GM12878 (cell line): ENCODE measurements around the gene PTX4. TPM values are rescaled to one million over a fixed set of nuclear protein-coding genes. Genes with fewer than 3 reads are reported as not detected.

Experiments used
- ATAC-seq: fragments of 200-7000 bp; cut with Tn5 transposase; 3 replicates; pipeline ENCODE4 v1.9.1; 2020; ENCODE audit warnings: mild to moderate bottlenecking, moderate library complexity
- BruUV-seq: library from RNA; stranded (reverse); fragments of 400-500 nt; replicated peaks from 2 replicates; lab custom pipeline; 2021; lab: Mats Ljungman, UMichigan
- CTCF ChIA-PET: fragments of 300-600 bp; sonication (Branson Sonifier 250); formaldehyde crosslinking; extraction: SDS; loops from one replicate; lab custom pipeline; 2021; ENCODE audit warnings: inconsistent platforms; lab: Yijun Ruan, JAX
- POLR2A ChIA-PET: fragments of 350-600 bp; formaldehyde crosslinking; extraction: SDS; loops from one replicate; lab custom pipeline; 2021; ENCODE audit warnings: inconsistent platforms; lab: Charles Lee
- RAD21 ChIA-PET: fragments of 300-600 bp; sonication (Branson Sonifier 250); formaldehyde crosslinking; loops from one replicate; lab custom pipeline; 2023; ENCODE audit warnings: antibody characterized with exemption; ENCODE audit not compliant: unreplicated experiment; lab: Charles Lee
- SMC1A ChIA-PET: fragments of 300-600 bp; sonication (Branson Sonifier 250); formaldehyde crosslinking; loops from one replicate; lab custom pipeline; 2023; ENCODE audit not compliant: unreplicated experiment, uncharacterized antibody; lab: Charles Lee
- DNase-seq: peaks from one replicate; pipeline ENCODE4 v3.0.0-alpha.2; 2011; ENCODE audit warnings: low read depth, low spot score
- FAIRE-seq: peaks from 3 replicates; lab custom pipeline; 2011; peaks lifted over from hg19 to GRCh38; lab: Jason Lieb, UNC
- H2AFZ ChIP-seq: 2 replicates; pipeline ENCODE4 v1.6.0; 2011; ENCODE audit warnings: low read depth, low read length, control low read depth; ENCODE audit not compliant: control insufficient read depth
- H3K27ac ChIP-seq: 2 replicates; pipeline ENCODE4 v1.5.1; 2011; ENCODE audit warnings: control low read depth; ENCODE audit not compliant: control insufficient read depth, insufficient read depth
- H3K27me3 ChIP-seq, 2 experiments: replicated peaks in 1 of 2; 2 replicates each; pipeline versions ENCODE4 v1.6.0 to v1.6.1; 2011; ENCODE audit warnings: low read length in 1 of 2; ENCODE audit not compliant: control insufficient read depth in 2 of 2, insufficient read depth in 2 of 2
- H3K36me3 ChIP-seq, 2 experiments: 2 replicates each; pipeline ENCODE4 v1.5.1; 2011; ENCODE audit warnings: low read length in 1 of 2; ENCODE audit not compliant: control insufficient read depth in 2 of 2, insufficient read depth in 2 of 2
- H3K4me1 ChIP-seq: 2 replicates; pipeline ENCODE4 v1.6.1; 2011; ENCODE audit warnings: mild to moderate bottlenecking, low read length, moderate library complexity, mixed read lengths; ENCODE audit not compliant: control insufficient read depth, insufficient read depth
- H3K4me2 ChIP-seq: 2 replicates; pipeline ENCODE4 v1.6.0; 2011; ENCODE audit warnings: control low read depth; ENCODE audit not compliant: control insufficient read depth, insufficient read depth
- H3K4me3 ChIP-seq: fragments of 200-600 bp; sonication (generic); 2 replicates; pipeline ENCODE4 v1.5.1; 2016
- H3K79me2 ChIP-seq: 2 replicates; pipeline ENCODE4 v1.6.0; 2011; ENCODE audit warnings: low read length; ENCODE audit not compliant: control insufficient read depth, insufficient read depth
- H3K9ac ChIP-seq: 2 replicates; pipeline ENCODE4 v1.8.0; 2011; ENCODE audit warnings: low read length, control low read depth, mixed read lengths; ENCODE audit not compliant: control insufficient read depth, insufficient read depth
- H3K9me3 ChIP-seq: replicated peaks from 3 replicates; pipeline ENCODE4 v1.5.1; 2011; ENCODE audit warnings: mild to moderate bottlenecking, low read length; ENCODE audit not compliant: control insufficient read depth, insufficient read depth
- H4K20me1 ChIP-seq: 2 replicates; pipeline ENCODE4 v1.6.0; 2011; ENCODE audit not compliant: control insufficient read depth, insufficient read depth
- BRCA1 ChIP-seq: IDR thresholded peaks from 2 replicates; pipeline ENCODE4 v1.6.1; 2011; ENCODE audit warnings: low read depth, low read length, improper control_type of control experiment
- CBFB ChIP-seq: IDR thresholded peaks from 2 replicates; pipeline ENCODE4 v1.6.1; 2016; ENCODE audit warnings: antibody characterized with exemption, low read depth
- CHD2 ChIP-seq: IDR thresholded peaks from 2 replicates; pipeline ENCODE4 v1.6.1; 2011; ENCODE audit warnings: low read depth, low read length, improper control_type of control experiment, borderline replicate concordance
- NFYA ChIP-seq: IDR thresholded peaks from 2 replicates; pipeline ENCODE4 v1.6.1; 2011; ENCODE audit warnings: low read depth, mild to moderate bottlenecking, low read length, improper control_type of control experiment, borderline replicate concordance
- ZNF622 ChIP-seq: fragments of 450-650 bp; IDR thresholded peaks from 2 replicates; pipeline ENCODE4 v1.6.1; 2017; ENCODE audit warnings: mild to moderate bottlenecking, inconsistent platforms
- WGBS: methylation state at CpG from one replicate; pipeline ENCODE4 v1.1.6; 2016; ENCODE audit warnings: low lambda C conversion rate; ENCODE audit not compliant: insufficient replicate concordance, insufficient coverage; ENCODE audit errors: missing lambda C conversion rate; 5-methylcytosine and 5-hydroxymethylcytosine counted together
- in situ Hi-C: fragments of 300-500 bp; cut with MboI; formaldehyde crosslinking; loops from 9 replicates; pipeline ENCODE4 v1.14.3; 2018; ENCODE audit warnings: mixed read lengths
- intact Hi-C: fragments of 100-400 bp; cut with micrococcal nuclease; formaldehyde crosslinking; loops from one replicate; pipeline ENCODE4 v1.14.2; 2022; ENCODE audit not compliant: unreplicated experiment
- polyA plus RNA-seq, 11 experiments: library from polyadenylated mRNA; depleted of rRNA in 4 of 11; unstranded in 6 of 11; stranded (reverse) in 5 of 11; fragments of >200 nt; fragmentation: Nextera tagmentation in 4 of 11; fragmentation: Illumina TruSeq in 1 of 11; extraction: Ambion mirVana in 4 of 11; extraction: Trizol in 1 of 11; gene quantifications; 1 replicate in 1 of 11; 2 replicates in 10 of 11; pipeline versions ENCODE4 v1.2.1 to v1.2.3, GENCODE V29; 2011 to 2016; ENCODE audit warnings: inconsistent platforms in 2 of 11, missing spikeins in 2 of 11, low read depth in 1 of 11
- total RNA-seq, 4 experiments: library from RNA; depleted of rRNA in 3 of 4; stranded (reverse); fragments of >200 nt in 3 of 4; fragmentation: Illumina TruSeq in 1 of 4; extraction: Trizol in 1 of 4; gene quantifications; 2 replicates each; pipeline versions ENCODE4 v1.2.1 to v1.2.3, GENCODE V29; 2013 to 2021
- TF ChIP-seq, protein P1 (sequence below): fragments of 450-650 bp; IDR thresholded peaks from 2 replicates; pipeline ENCODE4 v1.6.1; 2017; ENCODE audit warnings: mild to moderate bottlenecking, moderate library complexity
- TF ChIP-seq, protein P2 (sequence below): IDR thresholded peaks from 2 replicates; pipeline ENCODE4 v1.6.1; 2011; ENCODE audit warnings: borderline replicate concordance, low read depth, mild to moderate bottlenecking, moderate library complexity, mixed read lengths, low read length; ENCODE audit not compliant: insufficient read depth; ENCODE audit errors: extremely low read length

The PTX4 gene
- total and polyA plus RNA-seq, 10 of the 15 experiments (the other 5 are each of a cell fraction or from before 2014, with no cell fraction given): not detected

DNA sequence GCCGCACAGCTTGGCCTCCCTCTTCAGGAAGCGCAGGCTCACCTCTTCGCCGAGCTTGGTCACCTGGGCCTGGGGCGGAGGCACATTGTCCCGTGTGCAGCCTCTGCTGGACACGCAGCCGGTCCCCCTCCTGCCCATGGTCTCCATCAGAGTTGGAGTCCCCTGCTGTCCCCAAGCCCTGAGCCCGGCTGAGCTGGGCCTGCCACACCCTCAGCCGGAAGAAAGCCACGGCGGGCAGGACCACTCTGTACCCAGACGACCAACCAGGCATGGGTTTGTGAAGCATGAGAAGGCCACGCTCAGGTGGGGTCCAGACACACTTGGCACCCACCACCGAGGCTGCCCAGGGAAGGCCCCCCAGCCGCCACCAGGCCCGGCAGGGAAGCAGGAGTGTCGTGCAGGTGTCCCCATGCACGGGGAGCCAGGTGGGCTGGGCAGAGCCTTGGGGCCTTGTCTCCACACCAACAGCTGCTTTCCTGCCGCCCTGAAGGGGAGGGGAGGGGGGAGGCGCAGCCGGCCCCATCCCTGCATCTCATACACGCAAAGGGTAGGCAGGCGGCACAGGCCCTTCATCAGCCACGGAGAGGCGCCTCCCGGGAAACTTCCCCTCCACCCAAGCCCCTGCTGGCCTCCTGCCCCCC, 49.6 kb downstream of the PTX4 start:
- ChIA-PET POLR2A (interaction anchor here (0.6 kb wide), 1 partner anchor 253 kb away, joined by 4 read pairs; no protein-coding TSS in a partner anchor), SMC1A (no interaction called here), RAD21 (no interaction called here), CTCF (no interaction called here)
- Histone ChIP-seq H3K79me2 (no peaks in the 10 kb centered on the region), H3K36me3 (no peaks in the 10 kb centered on the region), H3K4me1 (no peaks in the 10 kb centered on the region), H4K20me1 (no peaks in the 10 kb centered on the region), H2AFZ (no peak overlapping the region), H3K9me3 (no peaks in the 10 kb centered on the region), H3K4me2 (no peak overlapping the region), H3K27me3 (no peaks in the 10 kb centered on the region), H3K4me3 (no peak overlapping the region), H3K27ac (no peak overlapping the region), H3K9ac (no peak overlapping the region)
- in situ Hi-C loops: no loop called here
- TF ChIP-seq, protein P1, sequence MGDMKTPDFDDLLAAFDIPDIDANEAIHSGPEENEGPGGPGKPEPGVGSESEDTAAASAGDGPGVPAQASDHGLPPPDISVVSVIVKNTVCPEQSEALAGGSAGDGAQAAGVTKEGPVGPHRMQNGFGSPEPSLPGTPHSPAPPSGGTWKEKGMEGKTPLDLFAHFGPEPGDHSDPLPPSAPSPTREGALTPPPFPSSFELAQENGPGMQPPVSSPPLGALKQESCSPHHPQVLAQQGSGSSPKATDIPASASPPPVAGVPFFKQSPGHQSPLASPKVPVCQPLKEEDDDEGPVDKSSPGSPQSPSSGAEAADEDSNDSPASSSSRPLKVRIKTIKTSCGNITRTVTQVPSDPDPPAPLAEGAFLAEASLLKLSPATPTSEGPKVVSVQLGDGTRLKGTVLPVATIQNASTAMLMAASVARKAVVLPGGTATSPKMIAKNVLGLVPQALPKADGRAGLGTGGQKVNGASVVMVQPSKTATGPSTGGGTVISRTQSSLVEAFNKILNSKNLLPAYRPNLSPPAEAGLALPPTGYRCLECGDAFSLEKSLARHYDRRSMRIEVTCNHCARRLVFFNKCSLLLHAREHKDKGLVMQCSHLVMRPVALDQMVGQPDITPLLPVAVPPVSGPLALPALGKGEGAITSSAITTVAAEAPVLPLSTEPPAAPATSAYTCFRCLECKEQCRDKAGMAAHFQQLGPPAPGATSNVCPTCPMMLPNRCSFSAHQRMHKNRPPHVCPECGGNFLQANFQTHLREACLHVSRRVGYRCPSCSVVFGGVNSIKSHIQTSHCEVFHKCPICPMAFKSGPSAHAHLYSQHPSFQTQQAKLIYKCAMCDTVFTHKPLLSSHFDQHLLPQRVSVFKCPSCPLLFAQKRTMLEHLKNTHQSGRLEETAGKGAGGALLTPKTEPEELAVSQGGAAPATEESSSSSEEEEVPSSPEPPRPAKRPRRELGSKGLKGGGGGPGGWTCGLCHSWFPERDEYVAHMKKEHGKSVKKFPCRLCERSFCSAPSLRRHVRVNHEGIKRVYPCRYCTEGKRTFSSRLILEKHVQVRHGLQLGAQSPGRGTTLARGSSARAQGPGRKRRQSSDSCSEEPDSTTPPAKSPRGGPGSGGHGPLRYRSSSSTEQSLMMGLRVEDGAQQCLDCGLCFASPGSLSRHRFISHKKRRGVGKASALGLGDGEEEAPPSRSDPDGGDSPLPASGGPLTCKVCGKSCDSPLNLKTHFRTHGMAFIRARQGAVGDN: no peak
- TF ChIP-seq CHD2: no peak
- no peak for TF ChIP-seq CBFB
- TF ChIP-seq ZNF622: no peak
- TF ChIP-seq BRCA1: no peak
- TF ChIP-seq, protein P2, sequence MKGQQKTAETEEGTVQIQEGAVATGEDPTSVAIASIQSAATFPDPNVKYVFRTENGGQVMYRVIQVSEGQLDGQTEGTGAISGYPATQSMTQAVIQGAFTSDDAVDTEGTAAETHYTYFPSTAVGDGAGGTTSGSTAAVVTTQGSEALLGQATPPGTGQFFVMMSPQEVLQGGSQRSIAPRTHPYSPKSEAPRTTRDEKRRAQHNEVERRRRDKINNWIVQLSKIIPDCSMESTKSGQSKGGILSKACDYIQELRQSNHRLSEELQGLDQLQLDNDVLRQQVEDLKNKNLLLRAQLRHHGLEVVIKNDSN: no peak
- no peak for TF ChIP-seq NFYA
- WGBS: 64% methylated on average over 23 of the region's 27 CpGs
- intact Hi-C loops: no loop called here
- BruUV-seq: no TSS peak
- ATAC-seq (no peak), FAIRE-seq (no peak), DNase-seq (no peak)
